IMR-90 (cell line): ENCODE results near the gene TEX38. TPM values are rescaled to one million over a fixed set of nuclear protein-coding genes. Genes with fewer than 3 reads are reported as not detected.
A peak's percentile ranks its signal among the peaks of the same experiment; 100 is the strongest.

ENCODE experiments used
- ATAC-seq: fragments of 200-7000 bp; cut with Tn5 transposase; 2 replicates; pipeline ENCODE4 v1.9.1; 2020; ENCODE audit warnings: low read depth, mild to moderate bottlenecking, moderate library complexity
- BruUV-seq: library from RNA; stranded (reverse); fragments of 400-500 nt; replicated peaks from 2 replicates; lab custom pipeline; 2021; lab: Mats Ljungman, UMichigan
- CTCF ChIA-PET: fragments of 300-600 bp; formaldehyde crosslinking; extraction: SDS; loops from one replicate; lab custom pipeline; 2021; ENCODE audit warnings: antibody characterized with exemption; lab: Yijun Ruan, JAX
- POLR2A ChIA-PET: fragments of 300-600 bp; sonication (Branson Sonifier 250); formaldehyde crosslinking; loops from one replicate; lab custom pipeline; 2022; ENCODE audit warnings: antibody characterized with exemption; ENCODE audit not compliant: unreplicated experiment; lab: Charles Lee
- DNase-seq: peaks from one replicate; pipeline ENCODE4 v3.0.0; 2013
- H2AFZ ChIP-seq: replicated peaks from 2 replicates; pipeline ENCODE3; 2013; ENCODE audit warnings: low read length, mild to moderate bottlenecking; ENCODE audit not compliant: poor library complexity
- H2AK5ac ChIP-seq: 2 replicates; pipeline ENCODE4 v1.6.1; 2013; ENCODE audit warnings: low read depth, low read length, inconsistent platforms
- H2AK9ac ChIP-seq: replicated peaks from 2 replicates; pipeline ENCODE3; 2013; ENCODE audit warnings: mild to moderate bottlenecking, low read depth, low read length, moderate library complexity; ENCODE audit not compliant: poor library complexity
- H2BK120ac ChIP-seq: 2 replicates; pipeline ENCODE4 v1.6.1; 2013; ENCODE audit warnings: low read depth, low read length, inconsistent platforms
- H2BK15ac ChIP-seq: 3 replicates; pipeline ENCODE4 v1.6.1; 2013; ENCODE audit warnings: low read depth, low read length, inconsistent platforms
- H2BK20ac ChIP-seq: 2 replicates; pipeline ENCODE4 v1.6.1; 2013; ENCODE audit warnings: low read depth, mild to moderate bottlenecking, inconsistent platforms, low read length, moderate library complexity
- H2BK5ac ChIP-seq: 2 replicates; pipeline ENCODE4 v1.6.1; 2013; ENCODE audit warnings: mild to moderate bottlenecking, low read depth, low read length, inconsistent platforms; ENCODE audit not compliant: poor library complexity, severe bottlenecking
- H3K14ac ChIP-seq: replicated peaks from 2 replicates; pipeline ENCODE4 v1.6.1; 2013; ENCODE audit warnings: low read depth, low read length, inconsistent platforms
- H3K18ac ChIP-seq: 2 replicates; pipeline ENCODE4 v1.6.1; 2013; ENCODE audit warnings: low read depth, low read length, control low read depth
- H3K23ac ChIP-seq: 2 replicates; pipeline ENCODE4 v1.6.1; 2013; ENCODE audit warnings: low read depth, low read length, inconsistent platforms
- H3K27ac ChIP-seq: 2 replicates; pipeline ENCODE4 v1.5.1; 2013; ENCODE audit warnings: mild to moderate bottlenecking, control low read depth, low read length; ENCODE audit not compliant: insufficient read depth
- H3K27me3 ChIP-seq: 2 replicates; pipeline ENCODE4 v1.6.1; 2013; ENCODE audit warnings: low read length; ENCODE audit not compliant: control insufficient read depth, insufficient read depth
- H3K36me3 ChIP-seq: 2 replicates; pipeline ENCODE4 v1.6.1; 2013; ENCODE audit warnings: low read length, mixed read lengths; ENCODE audit not compliant: control insufficient read depth, insufficient read depth
- H3K4ac ChIP-seq: 2 replicates; pipeline ENCODE4 v1.6.1; 2013; ENCODE audit warnings: low read depth, low read length, inconsistent platforms
- H3K4me1 ChIP-seq: 2 replicates; pipeline ENCODE4 v1.6.1; 2013; ENCODE audit warnings: low read length, mixed read lengths; ENCODE audit not compliant: control insufficient read depth, insufficient read depth
- H3K4me2 ChIP-seq: 2 replicates; pipeline ENCODE4 v1.6.1; 2013; ENCODE audit warnings: low read depth, mild to moderate bottlenecking, control low read depth, low read length, moderate library complexity
- H3K4me3 ChIP-seq: 2 replicates; pipeline ENCODE4 v1.5.1; 2013; ENCODE audit warnings: low read depth, mild to moderate bottlenecking, control low read depth, low read length, moderate library complexity; ENCODE audit not compliant: insufficient read depth
- H3K56ac ChIP-seq: 2 replicates; pipeline ENCODE4 v1.6.1; 2013; ENCODE audit warnings: low read length, inconsistent platforms; ENCODE audit not compliant: insufficient read depth; ENCODE audit errors: extremely low read depth
- H3K79me1 ChIP-seq, 2 experiments: 2 replicates each; pipeline ENCODE4 v1.6.1; 2013; ENCODE audit warnings: low read length in 2 of 2, inconsistent platforms in 1 of 2, low read depth in 1 of 2
- H3K9ac ChIP-seq: 2 replicates; pipeline ENCODE4 v1.6.1; 2013; ENCODE audit warnings: low read depth, low read length, control low read depth
- H3K9me1 ChIP-seq: 2 replicates; pipeline ENCODE4 v1.6.1; 2013; ENCODE audit warnings: low read length, inconsistent platforms; ENCODE audit not compliant: insufficient read depth
- H3K9me3 ChIP-seq: 2 replicates; pipeline ENCODE4 v1.6.1; 2013; ENCODE audit warnings: low read length; ENCODE audit not compliant: control insufficient read depth, insufficient read depth
- H4K20me1 ChIP-seq: 2 replicates; pipeline ENCODE4 v1.6.1; 2013; ENCODE audit warnings: low read length, inconsistent platforms; ENCODE audit not compliant: insufficient read depth
- H4K5ac ChIP-seq: 2 replicates; pipeline ENCODE4 v1.6.1; 2013; ENCODE audit warnings: mild to moderate bottlenecking, low read depth, low read length, control low read depth
- H4K8ac ChIP-seq, 2 experiments: 2 replicates each; pipeline ENCODE4 v1.6.1; 2013; ENCODE audit warnings: low read depth in 2 of 2, low read length in 2 of 2, control low read depth in 1 of 2, inconsistent platforms in 1 of 2
- H4K91ac ChIP-seq: 2 replicates; pipeline ENCODE4 v1.6.1; 2013; ENCODE audit warnings: low read depth, low read length, inconsistent platforms; ENCODE audit not compliant: insufficient read depth
- BHLHE40 ChIP-seq: fragments of 150-350 bp; IDR thresholded peaks from 2 replicates; pipeline ENCODE4 v1.6.1; 2016; ENCODE audit warnings: mild to moderate bottlenecking, low read depth, low read length
- CEBPB ChIP-seq: IDR thresholded peaks from 2 replicates; pipeline ENCODE4 v1.6.1; 2012; ENCODE audit warnings: low read depth, low read length, improper control_type of control experiment
- ELK1 ChIP-seq: fragments of 150-350 bp; IDR thresholded peaks from 2 replicates; pipeline ENCODE4 v1.6.1; 2016; ENCODE audit warnings: low read depth, mild to moderate bottlenecking, low read length, moderate library complexity, borderline replicate concordance
- FOS ChIP-seq: fragments of 150-350 bp; IDR thresholded peaks from 2 replicates; pipeline ENCODE4 v1.6.1; 2016; ENCODE audit warnings: low read depth, low read length
- MAFK ChIP-seq: IDR thresholded peaks from 2 replicates; pipeline ENCODE4 v1.6.1; 2012; ENCODE audit warnings: low read depth, low read length, improper control_type of control experiment
- MAZ ChIP-seq: IDR thresholded peaks from 2 replicates; pipeline ENCODE4 v1.6.1; 2012; ENCODE audit warnings: low read depth, mild to moderate bottlenecking, low read length, improper control_type of control experiment, moderate library complexity, borderline replicate concordance
- MXI1 ChIP-seq: IDR thresholded peaks from 2 replicates; pipeline ENCODE4 v1.6.1; 2012; ENCODE audit warnings: low read depth, mild to moderate bottlenecking, low read length, moderate library complexity, borderline replicate concordance
- NFE2L2 ChIP-seq: fragments of 150-350 bp; IDR thresholded peaks from 2 replicates; pipeline ENCODE4 v1.6.1; 2016; ENCODE audit warnings: low read depth, mild to moderate bottlenecking, low read length
- POLR2A ChIP-seq: IDR thresholded peaks from 2 replicates; pipeline ENCODE4 v1.6.1; 2012; ENCODE audit warnings: mild to moderate bottlenecking, low read depth, low read length
- RAD21 ChIP-seq: IDR thresholded peaks from 2 replicates; pipeline ENCODE4 v1.6.1; 2012; ENCODE audit warnings: low read length, improper control_type of control experiment
- RFX5 ChIP-seq: IDR thresholded peaks from 2 replicates; pipeline ENCODE4 v1.8.0; 2012; ENCODE audit warnings: low read depth, mild to moderate bottlenecking, low read length, moderate library complexity
- SMC3 ChIP-seq: fragments of 150-350 bp; IDR thresholded peaks from 2 replicates; pipeline ENCODE4 v1.6.1; 2016; ENCODE audit warnings: low read depth, mild to moderate bottlenecking, antibody characterized with exemption, low read length, moderate library complexity
- WGBS, 2 experiments: methylation state at CpG; one replicate each; pipeline versions ENCODE4 v1.1.5 to v1.1.7; 2013; ENCODE audit warnings: missing lambda C conversion rate in 2 of 2; ENCODE audit not compliant: insufficient read length in 1 of 2; ENCODE audit errors: extremely low coverage in 2 of 2; 5-methylcytosine and 5-hydroxymethylcytosine counted together
- dilution Hi-C: fragments of 300-500 bp; cut with HindIII; formaldehyde crosslinking; loops from one replicate; pipeline ENCODE4 v1.14.3; 2018; ENCODE audit warnings: low sequenced_read_pairs; ENCODE audit not compliant: unreplicated experiment
- in situ Hi-C: fragments of 300-500 bp; cut with MboI; formaldehyde crosslinking; loops from 3 replicates; pipeline ENCODE4 v1.14.3; 2019; ENCODE audit warnings: low sequenced_read_pairs, inconsistent platforms, mixed read lengths
- intact Hi-C: fragments of 100-400 bp; cut with micrococcal nuclease; formaldehyde crosslinking; loops from 2 replicates; pipeline ENCODE4 v1.10.0; 2022
- polyA plus RNA-seq, 3 experiments: library from polyadenylated mRNA; depleted of rRNA; stranded (reverse); fragments of >200 nt; gene quantifications; 2 replicates each; pipeline ENCODE4 v1.2.3, GENCODE V29; 2012; ENCODE audit warnings: low replicate concordance in 1 of 3
- total RNA-seq: library from RNA; depleted of rRNA; stranded (reverse); fragments of >200 nt; gene quantifications from 2 replicates; pipeline ENCODE4 v1.2.3, GENCODE V29; 2012

The TEX38 gene
- total and polyA plus RNA-seq, 2 of the 4 experiments (the other 2 are of a cell fraction): not detected

GRCh38 chr1:46708121-46708520 lies 36.5 kb downstream of the TEX38 start:
- no peak overlapping the region for H3K4me3 ChIP-seq
- no peak overlapping the region for H2AK5ac ChIP-seq
- no peaks in the 10 kb centered on the region for H3K9me1 ChIP-seq
- H4K91ac ChIP-seq: no peak overlapping the region
- H3K27ac ChIP-seq: no peak overlapping the region
- no CpG with 5 or more reads among the region's 1 CpG for WGBS, 2 experiments
- dilution Hi-C loops: no loop called here
- H4K5ac ChIP-seq: no peak overlapping the region
- H3K56ac ChIP-seq: no peak overlapping the region
- DNase-seq: peak; percentile 37
- H3K23ac ChIP-seq: no peak overlapping the region
- in situ Hi-C loops: loop anchor here (25.0 kb wide), 1 partner anchor 296 kb away; no protein-coding TSS in a partner anchor
- no peak overlapping the region for H3K14ac ChIP-seq
- ChIA-PET CTCF (interaction anchor here (0.7 to 1.0 kb wide), 4 partner anchors 11 to 104 kb away, joined by 3 to 6 read pairs (median 4); partner anchors contain the start of gene MKNK1), POLR2A (interaction anchor here (0.6 kb wide), 2 partner anchors 145 to 1408 kb away, joined by 3 to 8 read pairs; no protein-coding TSS in a partner anchor)
- no peak overlapping the region for H2BK5ac ChIP-seq
- no peak overlapping the region for H3K9ac ChIP-seq
- H3K27me3 ChIP-seq: no peaks in the 10 kb centered on the region
- no peak overlapping the region for H2BK20ac ChIP-seq
- no peak overlapping the region for H3K18ac ChIP-seq
- no peaks in the 10 kb centered on the region for H4K20me1 ChIP-seq
- no peak for TF ChIP-seq FOS
- TF ChIP-seq RAD21: no peak
- TF ChIP-seq MXI1: no peak
- no peak for TF ChIP-seq BHLHE40
- no peak for TF ChIP-seq SMC3
- no peak for TF ChIP-seq POLR2A
- TF ChIP-seq ELK1: no peak
- no peak for TF ChIP-seq NFE2L2
- no peak for TF ChIP-seq RFX5
- no peak for TF ChIP-seq MAFK
- no peak for TF ChIP-seq MAZ
- TF ChIP-seq CEBPB: no peak
- H2BK120ac ChIP-seq: no peak overlapping the region
- no peaks in the 10 kb centered on the region for H3K9me3 ChIP-seq
- intact Hi-C loops: no loop called here
- no peak overlapping the region for H2AFZ ChIP-seq
- peaks cover 9 to 22% of the 10 kb centered on the region in 2 experiments; a peak in 3 of 4 replicates for H3K79me1 ChIP-seq
- ATAC-seq: peak; percentile 49
- no peak overlapping the region for H3K4me2 ChIP-seq
- no peak overlapping the region for H2BK15ac ChIP-seq
- no peaks in the 10 kb centered on the region for H3K4me1 ChIP-seq
- no peak overlapping the region for H4K8ac ChIP-seq
- H3K4ac ChIP-seq: no peak overlapping the region
- H3K36me3 ChIP-seq: peaks cover 34% of the 10 kb centered on the region
- BruUV-seq: no TSS peak
- no peak overlapping the region for H2AK9ac ChIP-seq
